Activated CD4-positive, alpha-beta T cell treated with anti-CD3 and anti-CD28 coated beads, Interleukin-2, amount 10 ng/mL, durations not matched to agents 7 days and 5 days (primary cell): ENCODE data around the gene AGAP3. TPM values are rescaled to one million over a fixed set of nuclear protein-coding genes. Genes with fewer than 3 reads are reported as not detected.

Source experiments
- CTCF ChIA-PET: fragments of 350-600 bp; sonication (Branson Sonifier 250); formaldehyde crosslinking; loops from one replicate; lab custom pipeline; 2021; ENCODE audit warnings: antibody characterized with exemption; lab: Charles Lee
- POLR2A ChIA-PET: fragments of 350-600 bp; sonication (Branson Sonifier 250); formaldehyde crosslinking; loops from one replicate; lab custom pipeline; 2021; ENCODE audit warnings: antibody characterized with exemption; lab: Charles Lee
- DNase-seq: peaks from one replicate; pipeline ENCODE4 v3.0.0-alpha.2; 2020
- H3K27ac Mint-ChIP-seq: one replicate; pipeline ENCODE4 v1.8.0; 2021; ENCODE audit warnings: mild to moderate bottlenecking, moderate library complexity, mixed read lengths
- H3K27me3 Mint-ChIP-seq: one replicate; pipeline ENCODE4 v1.8.0; 2021; ENCODE audit warnings: mixed read lengths
- H3K36me3 Mint-ChIP-seq: one replicate; pipeline ENCODE4 v1.8.0; 2021; ENCODE audit warnings: low read depth, mixed read lengths
- H3K4me1 Mint-ChIP-seq: one replicate; pipeline ENCODE4 v1.8.0; 2021; ENCODE audit warnings: mixed read lengths
- H3K4me3 Mint-ChIP-seq: one replicate; pipeline ENCODE4 v1.8.0; 2021; ENCODE audit warnings: mild to moderate bottlenecking, moderate library complexity, mixed read lengths
- H3K9me3 Mint-ChIP-seq: one replicate; pipeline ENCODE4 v1.8.0; 2021; ENCODE audit warnings: mixed read lengths
- total RNA-seq, 2 experiments: library from RNA; stranded (reverse); gene quantifications; one replicate each; pipeline ENCODE4 v1.2.3, GENCODE V29; 2021

The AGAP3 gene
- total RNA-seq, 2 experiments from 2014 or later, result 18.1 to 19.7 TPM

- CTCF ChIA-PET, result interaction anchor here (1.1 kb wide), 1 partner anchor 9 kb away, joined by 3 read pairs; no protein-coding TSS in a partner anchor
- H3K4me1 Mint-ChIP-seq, result no peaks in the 10 kb centered on the region
- no peak overlapping the region for H3K27ac Mint-ChIP-seq
- no peaks in the 10 kb centered on the region for H3K9me3 Mint-ChIP-seq
- H3K36me3 Mint-ChIP-seq, result no peaks in the 10 kb centered on the region
- no peak overlapping the region for H3K4me3 Mint-ChIP-seq
- POLR2A ChIA-PET, result no interaction called here
- DNase-seq, result no peak
- H3K27me3 Mint-ChIP-seq, result peaks cover 6% of the 10 kb centered on the region
Observed at GRCh38 chr7:151181011-151181431, 94.7 kb downstream of the AGAP3 start.

GRCh38 chr7:151185762-151186639 lies 99.7 kb downstream of the AGAP3 start:
- POLR2A ChIA-PET, result no interaction called here
- no peaks in the 10 kb centered on the region for H3K36me3 Mint-ChIP-seq

GRCh38 chr7:151186640-151187408 lies 100.5 kb downstream of the AGAP3 start, which contains the start of gene ASB10:
Gene ASB10 (minus strand): TSS chr7:151187250. CDS start chr7:151187130, 120 bp downstream.
- Mint-ChIP-seq H3K36me3 (no peaks in the 10 kb centered on the region), H3K4me3 (no peak within 1 kb of the TSS), H3K4me1 (no peaks in the 10 kb centered on the region), H3K9me3 (no peaks in the 10 kb centered on the region), H3K27me3 (peaks cover 9% of the 10 kb centered on the region), H3K27ac (no peak within 1 kb of the TSS)
- DNase-seq, result no peak
- ChIA-PET CTCF (no interaction called here), POLR2A (no interaction called here)

More at GRCh38 chr7:151185762-151186639, 99.7 kb downstream of the AGAP3 start:
- Mint-ChIP-seq H3K9me3 (no peaks in the 10 kb centered on the region), H3K4me1 (no peaks in the 10 kb centered on the region), H3K27me3 (peaks cover 9% of the 10 kb centered on the region), H3K4me3 (no peak overlapping the region), H3K27ac (no peak overlapping the region)
- CTCF ChIA-PET, result no interaction called here
- no peak for DNase-seq

- ChIA-PET POLR2A (no interaction called here), CTCF (no interaction called here)
- H3K9me3 Mint-ChIP-seq, result no peaks in the 10 kb centered on the region
- no peak overlapping the region for H3K27ac Mint-ChIP-seq
- H3K4me1 Mint-ChIP-seq, result no peaks in the 10 kb centered on the region
- no peaks in the 10 kb centered on the region for H3K36me3 Mint-ChIP-seq
- H3K4me3 Mint-ChIP-seq, result no peak overlapping the region
- DNase-seq, result no peak
- H3K27me3 Mint-ChIP-seq, result peaks cover 9% of the 10 kb centered on the region
Observed at GRCh38 chr7:151187409-151188251, 101.4 kb downstream of the AGAP3 start.

- Mint-ChIP-seq H3K9me3 (no peaks in the 10 kb centered on the region), H3K4me1 (no peaks in the 10 kb centered on the region), H3K36me3 (no peaks in the 10 kb centered on the region), H3K27ac (no peak overlapping the region), H3K27me3 (peaks cover 9% of the 10 kb centered on the region), H3K4me3 (no peak overlapping the region)
- DNase-seq, result no peak
- POLR2A ChIA-PET, result no interaction called here
- CTCF ChIA-PET, result no interaction called here
Observed at GRCh38 chr7:151188252-151188542, 101.9 kb downstream of the AGAP3 start.

GRCh38 chr7:151189038-151189437 lies 102.8 kb downstream of the AGAP3 start:
- no peak for DNase-seq
- no peaks in the 10 kb centered on the region for H3K36me3 Mint-ChIP-seq
- peaks cover under 1% of the 10 kb centered on the region for H3K4me1 Mint-ChIP-seq
- ChIA-PET CTCF (no interaction called here), POLR2A (no interaction called here)
- H3K4me3 Mint-ChIP-seq, result no peak overlapping the region
- H3K27me3 Mint-ChIP-seq, result peaks cover 9% of the 10 kb centered on the region
- no peak overlapping the region for H3K27ac Mint-ChIP-seq
- no peaks in the 10 kb centered on the region for H3K9me3 Mint-ChIP-seq

GRCh38 chr7:151191544-151191943 lies 105.3 kb downstream of the AGAP3 start:
- POLR2A ChIA-PET, result no interaction called here
- no peak overlapping the region for H3K4me3 Mint-ChIP-seq
- peaks cover 15% of the 10 kb centered on the region for H3K27me3 Mint-ChIP-seq
- H3K36me3 Mint-ChIP-seq, result no peaks in the 10 kb centered on the region
- DNase-seq, result no peak
- no peaks in the 10 kb centered on the region for H3K9me3 Mint-ChIP-seq
- CTCF ChIA-PET, result no interaction called here
- peaks cover 5% of the 10 kb centered on the region for H3K4me1 Mint-ChIP-seq
- no peak overlapping the region for H3K27ac Mint-ChIP-seq

GRCh38 chr7:151192002-151192539 lies 105.8 kb downstream of the AGAP3 start:
- Mint-ChIP-seq H3K27ac (no peak overlapping the region), H3K36me3 (no peaks in the 10 kb centered on the region), H3K4me3 (no peak overlapping the region), H3K4me1 (peaks cover 5% of the 10 kb centered on the region), H3K27me3 (peaks cover 15% of the 10 kb centered on the region), H3K9me3 (no peaks in the 10 kb centered on the region)
- POLR2A ChIA-PET, result no interaction called here
- CTCF ChIA-PET, result no interaction called here
- DNase-seq, result no peak

- H3K27ac Mint-ChIP-seq, result no peak overlapping the region
- no peak overlapping the region for H3K4me3 Mint-ChIP-seq
Observed at GRCh38 chr7:151193203-151193978, 107.1 kb downstream of the AGAP3 start.

More at GRCh38 chr7:151193203-151193978, 107.1 kb downstream of the AGAP3 start:
- Mint-ChIP-seq H3K36me3 (no peaks in the 10 kb centered on the region), H3K9me3 (no peaks in the 10 kb centered on the region), H3K4me1 (peaks cover 5% of the 10 kb centered on the region), H3K27me3 (peaks cover 15% of the 10 kb centered on the region)
- ChIA-PET POLR2A (no interaction called here), CTCF (no interaction called here)
- no peak for DNase-seq
